HepG2 (cell line): ENCODE data around the gene FAM219A. TPM values are rescaled to one million over a fixed set of nuclear protein-coding genes. Genes with fewer than 3 reads are reported as not detected.
A peak's percentile ranks its signal among the peaks of the same experiment; 100 is the strongest.

Experiments used
- ATAC-seq: fragments of 200-7000 bp; cut with Tn5 transposase; 3 replicates; pipeline ENCODE4 v1.9.1; 2020; ENCODE audit warnings: mild to moderate bottlenecking, moderate library complexity
- BruUV-seq: library from RNA; stranded (reverse); fragments of 400-500 nt; replicated peaks from 2 replicates; lab custom pipeline; 2021; lab: Mats Ljungman, UMichigan
- CTCF ChIA-PET: fragments of 300-600 bp; formaldehyde crosslinking; extraction: SDS; loops from one replicate; lab custom pipeline; 2021; ENCODE audit warnings: low total read pairs, inconsistent platforms, low intra/inter-chr PET ratio; lab: Yijun Ruan, JAX
- POLR2A ChIA-PET: fragments of 350-600 bp; sonication (Branson Sonifier 250); formaldehyde crosslinking; loops from one replicate; lab custom pipeline; 2020; ENCODE audit warnings: antibody characterized with exemption, inconsistent platforms; lab: Yijun Ruan, JAX
- DNase-seq: peaks from one replicate; pipeline ENCODE4 v3.0.0-alpha.2; 2015; ENCODE audit warnings: low spot score
- FAIRE-seq: peaks from 3 replicates; lab custom pipeline; 2011; peaks lifted over from hg19 to GRCh38; lab: Jason Lieb, UNC
- H2AFZ ChIP-seq: one replicate; pipeline ENCODE4 v1.6.1; 2011; ENCODE audit warnings: low read length, inconsistent platforms
- H3K27ac ChIP-seq: fragments of 300-600 bp; 3 replicates; pipeline ENCODE4 v1.8.0; 2011; ENCODE audit warnings: mixed run types, mild to moderate bottlenecking, mixed read lengths, low read length, inconsistent platforms; ENCODE audit not compliant: insufficient read depth; ENCODE audit errors: extremely low read length
- H3K27me3 ChIP-seq, 2 experiments: fragments of 200-600 bp in 1 of 2; 2 replicates in 1 of 2; 3 replicates in 1 of 2; pipeline versions ENCODE4 v1.6.0 to v1.8.0; 2011; ENCODE audit warnings: low read length in 2 of 2, mild to moderate bottlenecking in 2 of 2, moderate library complexity in 2 of 2, inconsistent platforms in 1 of 2; ENCODE audit not compliant: insufficient read depth in 2 of 2, control insufficient read depth in 1 of 2
- H3K36me3 ChIP-seq, 2 experiments: fragments of 200-600 bp in 1 of 2; replicated peaks in 1 of 2; 2 replicates in 1 of 2; 3 replicates in 1 of 2; pipeline versions ENCODE4 v1.5.1 to v1.8.0; 2011; ENCODE audit warnings: low read length in 2 of 2, inconsistent platforms in 1 of 2; ENCODE audit not compliant: insufficient read depth in 2 of 2, control insufficient read depth in 1 of 2
- H3K4me1 ChIP-seq: 2 replicates; pipeline ENCODE4 v1.5.1; 2012; ENCODE audit warnings: low read length, inconsistent platforms; ENCODE audit not compliant: insufficient read depth
- H3K4me2 ChIP-seq: 2 replicates; pipeline ENCODE4 v1.6.0; 2011; ENCODE audit warnings: low read depth, low read length, inconsistent platforms
- H3K4me3 ChIP-seq, 3 experiments: fragments of 200-600 bp in 1 of 3; sonication (generic), shearing (Covaris generic) in 1 of 3; replicated peaks in 1 of 3; 2 replicates each; pipeline ENCODE4 v1.5.1; 2011 to 2016; ENCODE audit warnings: low read length in 3 of 3, inconsistent platforms in 2 of 3, low read depth in 2 of 3, mild to moderate bottlenecking in 2 of 3, control low read depth in 1 of 3, mixed read lengths in 1 of 3; ENCODE audit not compliant: insufficient read depth in 1 of 3
- H3K79me2 ChIP-seq: one replicate; pipeline ENCODE4 v1.6.1; 2011; ENCODE audit warnings: low read length, inconsistent platforms; ENCODE audit not compliant: insufficient read depth
- H3K9ac ChIP-seq: 2 replicates; pipeline ENCODE4 v1.6.0; 2011; ENCODE audit warnings: mild to moderate bottlenecking, low read depth, low read length, inconsistent platforms; ENCODE audit not compliant: insufficient read depth
- H3K9me3 ChIP-seq: 2 replicates; pipeline ENCODE4 v1.5.1; 2012; ENCODE audit warnings: mild to moderate bottlenecking, low read length
- H4K20me1 ChIP-seq: 2 replicates; pipeline ENCODE4 v1.6.0; 2011; ENCODE audit warnings: inconsistent platforms, mild to moderate bottlenecking, low read length, moderate library complexity; ENCODE audit not compliant: insufficient read depth
- AKNA ChIP-seq: sonication (generic); formaldehyde crosslinking; IDR thresholded peaks from 2 replicates; pipeline ENCODE4 v1.4.0; 2020; ENCODE audit warnings: missing genetic modification reagents, borderline replicate concordance
- ARNTL ChIP-seq: sonication (generic); formaldehyde crosslinking; IDR thresholded peaks from 2 replicates; pipeline ENCODE4 v1.4.0; 2020; ENCODE audit warnings: mild to moderate bottlenecking, missing genetic modification reagents
- ATAD3A ChIP-seq: sonication (generic); formaldehyde crosslinking; IDR thresholded peaks from 2 replicates; pipeline ENCODE4 v1.4.0; 2020; ENCODE audit warnings: missing genetic modification reagents
- CREM ChIP-seq, 2 experiments: sonication (generic) in 1 of 2; formaldehyde crosslinking in 1 of 2; IDR thresholded peaks; 2 replicates each; pipeline versions ENCODE4 v1.4.0 to v1.6.1; 2016 to 2020; ENCODE audit warnings: antibody characterized with exemption in 1 of 2, mild to moderate bottlenecking in 1 of 2, missing genetic modification reagents in 1 of 2
- MEIS2 ChIP-seq: sonication (generic); formaldehyde crosslinking; IDR thresholded peaks from 2 replicates; pipeline ENCODE4 v1.9.0; 2021; ENCODE audit warnings: mild to moderate bottlenecking, missing genetic modification reagents
- MYNN ChIP-seq: sonication (generic); formaldehyde crosslinking; IDR thresholded peaks from 2 replicates; pipeline ENCODE4 v1.4.0; 2020; ENCODE audit warnings: mild to moderate bottlenecking, low read depth, missing genetic modification reagents
- NCOA5 ChIP-seq: sonication (generic); formaldehyde crosslinking; IDR thresholded peaks from 2 replicates; pipeline ENCODE4 v1.4.0; 2020; ENCODE audit warnings: missing genetic modification reagents
- NPAS2 ChIP-seq: sonication (generic); formaldehyde crosslinking; IDR thresholded peaks from 2 replicates; pipeline ENCODE4 v1.8.0; 2022; ENCODE audit warnings: mild to moderate bottlenecking, missing genetic modification reagents, borderline replicate concordance
- REXO4 ChIP-seq: sonication (generic); formaldehyde crosslinking; IDR thresholded peaks from 2 replicates; pipeline ENCODE4 v1.8.0; 2022; ENCODE audit warnings: missing genetic modification reagents, mild to moderate bottlenecking, borderline replicate concordance
- ZBTB38 ChIP-seq: sonication (generic); formaldehyde crosslinking; IDR thresholded peaks from 2 replicates; pipeline ENCODE4 v1.5.1; 2020; ENCODE audit warnings: mild to moderate bottlenecking, missing genetic modification reagents
- ZNF10 ChIP-seq: sonication (generic); formaldehyde crosslinking; IDR thresholded peaks from 2 replicates; pipeline ENCODE4 v1.4.0; 2020; ENCODE audit warnings: mild to moderate bottlenecking, low read depth, missing genetic modification reagents, borderline replicate concordance
- ZNF235 ChIP-seq: sonication (generic); formaldehyde crosslinking; IDR thresholded peaks from 2 replicates; pipeline ENCODE4 v1.8.1; 2023; ENCODE audit warnings: mild to moderate bottlenecking, missing genetic modification reagents, borderline replicate concordance
- WGBS: methylation state at CpG from one replicate; pipeline ENCODE4 v1.1.6; 2017; ENCODE audit warnings: low lambda C conversion rate; 5-methylcytosine and 5-hydroxymethylcytosine counted together
- in situ Hi-C: cut with HindIII; loops from 2 replicates; pipeline ENCODE4 v1.10.0; 2017; ENCODE audit warnings: low pct_unique_long_range_greater_than_20kb; ENCODE audit not compliant: extremely low pct_ligation_motif_present
- intact Hi-C: fragments of 100-400 bp; cut with micrococcal nuclease; formaldehyde crosslinking; loops from one replicate; pipeline ENCODE4 v1.10.0; 2022; ENCODE audit not compliant: unreplicated experiment
- polyA plus RNA-seq, 8 experiments: library from polyadenylated mRNA; depleted of rRNA in 3 of 8; stranded (reverse) in 7 of 8; unstranded in 1 of 8; fragments of >200 nt; fragmentation: Illumina TruSeq in 4 of 8; extraction: Trizol in 4 of 8; gene quantifications; 2 replicates each; pipeline versions ENCODE4 v1.2.1 to v1.2.3, GENCODE V29; 2011 to 2016; ENCODE audit warnings: low read depth in 4 of 8, missing spikeins in 1 of 8, mixed read lengths in 1 of 8; ENCODE audit not compliant: insufficient read depth in 1 of 8
- total RNA-seq, 5 experiments: library from RNA; depleted of rRNA; stranded (reverse); fragments of >200 nt; fragmentation: Illumina TruSeq; extraction: Trizol; gene quantifications; 2 replicates each; pipeline ENCODE4 v1.2.3, GENCODE V29; 2016; ENCODE audit warnings: low read depth in 1 of 5

Gene FAM219A
- total and polyA plus RNA-seq, 2 of the 13 experiments (the other 11 are each of a cell fraction or from before 2014, with no cell fraction given), result 3.9 to 6.4 TPM

GRCh38 chr9:34456746-34457145 is 1.6 kb downstream of the FAM219A start:
- TF ChIP-seq ZBTB38 (CRISPR knock-in tag), result no peak
- TF ChIP-seq NCOA5, result no peak
- no peak for TF ChIP-seq ZNF235 (CRISPR knock-in tag)
- no peak for TF ChIP-seq ATAD3A (CRISPR knock-in tag)
- no peak for TF ChIP-seq MYNN
- TF ChIP-seq AKNA, result no peak
- TF ChIP-seq NPAS2, result no peak
- TF ChIP-seq MEIS2, result no peak
- no peak for TF ChIP-seq CREM (IDR thresholded peaks at IDR 0.05)
- TF ChIP-seq CREM (CRISPR knock-in tag; IDR thresholded peaks at IDR 0.05), result no peak
- no peak for TF ChIP-seq REXO4 (CRISPR knock-in tag)
- no peak for TF ChIP-seq ARNTL (CRISPR knock-in tag)
- TF ChIP-seq ZNF10 (CRISPR knock-in tag), result no peak
- no peak for DNase-seq
- no peak overlapping the region for H2AFZ ChIP-seq
- H3K9me3 ChIP-seq, result no peaks in the 10 kb centered on the region
- BruUV-seq, result TSS peak; percentile 50
- H3K4me1 ChIP-seq, result peaks cover 22% of the 10 kb centered on the region
- H3K79me2 ChIP-seq, result peaks cover 2% of the 10 kb centered on the region
- 0 out of 2 replicates have a peak, but pooled peaks cover 2% of the 10 kb centered on the region for H4K20me1 ChIP-seq
- peak overlapping the region; percentile 72; the same call in 1 of the 2 replicates for H3K9ac ChIP-seq
- no peaks in the 10 kb centered on the region; a peak in 1 of 5 replicates for H3K27me3 ChIP-seq
- peak overlapping the region; percentile 91 for H3K4me2 ChIP-seq
- in situ Hi-C loops (no loop called here), intact Hi-C loops (no loop called here)
- ChIA-PET POLR2A (no interaction called here), CTCF (no interaction called here)
- no peak for ATAC-seq
- peak overlapping the region in 2 of 3 experiments; percentile 71 to 91; a peak in 3 of 6 replicates for H3K4me3 ChIP-seq
- WGBS, result 62% methylated on average over 4 of the region's 4 CpGs
- FAIRE-seq, result no peak
- H3K27ac ChIP-seq, result no peak overlapping the region
- no peaks in the 10 kb centered on the region for H3K36me3 ChIP-seq
